Activated CD4-positive, alpha-beta T cell treated with anti-CD3 and anti-CD28 coated beads for 1 hour (primary cell): Measurements from ENCODE around the gene F8.
A peak's percentile ranks its signal among the peaks of the same experiment; 100 is the strongest.
"Not testable (repeated sequence)": the region's sequence is repeated elsewhere in the genome, so short reads cannot be mapped to it uniquely, and the experiment has no call there.

Experiments
- DNase-seq: peaks from one replicate; pipeline ENCODE4 v3.0.0-alpha.2; 2020

Gene F8

GRCh38 chrX:155028877-155029291 is 6.4 kb upstream of the F8 start:
- no peak for DNase-seq

- DNase-seq: no peak
Measured at GRCh38 chrX:155028129-155028528, 5.6 kb upstream of the F8 start.

GRCh38 chrX:155027509-155028066 is 5.1 kb upstream of the F8 start:
- no peak for DNase-seq

GRCh38 chrX:155026727-155027508 is 4.4 kb upstream of the F8 start, which contains the start of gene FUNDC2:
Gene FUNDC2 (plus strand): TSS chrX:155026844. CDS start chrX:155026939, 95 bp downstream.
- peak; percentile 92 for DNase-seq

GRCh38 chrX:155026420-155026726 is 3.9 kb upstream of the F8 start:
- no peak for DNase-seq

- DNase-seq: no peak
Measured at GRCh38 chrX:155023907-155024833, 1.6 kb upstream of the F8 start.

- DNase-seq: no peak
Measured at GRCh38 chrX:155020591-155020990, 1.9 kb downstream of the F8 start.

GRCh38 chrX:155009994-155010472 is 12.5 kb downstream of the F8 start:
- DNase-seq: no peak

- not testable (repeated sequence) for DNase-seq
Measured at GRCh38 chrX:155008578-155008977, 13.9 kb downstream of the F8 start.

GRCh38 chrX:155006913-155007671 is 15.4 kb downstream of the F8 start:
- not testable (repeated sequence) for DNase-seq

- not testable (repeated sequence) for DNase-seq
Measured at GRCh38 chrX:155006379-155006778, 16.1 kb downstream of the F8 start.

- DNase-seq: no peak
Measured at GRCh38 chrX:155005190-155005589, 17.3 kb downstream of the F8 start.

GRCh38 chrX:155001873-155002272 is 20.6 kb downstream of the F8 start:
- DNase-seq: no peak

GRCh38 chrX:155000841-155001240 is 21.7 kb downstream of the F8 start:
- no peak for DNase-seq

- no peak for DNase-seq
Measured at GRCh38 chrX:154998204-154998880, 24.2 kb downstream of the F8 start.

- DNase-seq: no peak
Measured at GRCh38 chrX:154991476-154991875, 31.0 kb downstream of the F8 start.

GRCh38 chrX:154991039-154991438 is 31.5 kb downstream of the F8 start:
- DNase-seq: no peak

GRCh38 chrX:154990496-154990895 is 32.0 kb downstream of the F8 start:
- DNase-seq: no peak

- no peak for DNase-seq
Measured at GRCh38 chrX:154988719-154989118, 33.8 kb downstream of the F8 start.

GRCh38 chrX:154987940-154988339 is 34.6 kb downstream of the F8 start:
- no peak for DNase-seq

- DNase-seq: no peak
Measured at GRCh38 chrX:154986826-154987575, 35.5 kb downstream of the F8 start.

GRCh38 chrX:154981116-154981411 is 41.5 kb downstream of the F8 start:
- no peak for DNase-seq
